Endodermal cell (in vitro differentiated cells): ENCODE results near the gene CLTCL1. TPM values are rescaled to one million over a fixed set of nuclear protein-coding genes. Genes with fewer than 3 reads are reported as not detected.

ENCODE experiments used
- DNase-seq: peaks from one replicate; pipeline ENCODE4 v3.0.0-alpha.2; 2017
- H3K27ac ChIP-seq: 2 replicates; pipeline ENCODE4 v1.5.1; 2013; ENCODE audit warnings: mild to moderate bottlenecking, low read depth, low read length, moderate library complexity
- H3K27me3 ChIP-seq: 2 replicates; pipeline ENCODE4 v1.6.1; 2013; ENCODE audit warnings: mild to moderate bottlenecking, low read length, moderate library complexity; ENCODE audit not compliant: insufficient read depth, control insufficient read depth, poor library complexity, severe bottlenecking
- H3K36me3 ChIP-seq: 2 replicates; pipeline ENCODE4 v1.7.0; 2013; ENCODE audit warnings: mild to moderate bottlenecking, low read length, moderate library complexity; ENCODE audit not compliant: control insufficient read depth, insufficient read depth
- H3K4me1 ChIP-seq: one replicate; pipeline ENCODE4 v1.7.0; 2013; ENCODE audit warnings: low read length; ENCODE audit not compliant: control insufficient read depth, insufficient read depth
- H3K4me3 ChIP-seq: 2 replicates; pipeline ENCODE4 v1.5.1; 2013; ENCODE audit warnings: mild to moderate bottlenecking, low read length, moderate library complexity
- H3K9ac ChIP-seq: 2 replicates; pipeline ENCODE4 v1.6.1; 2013; ENCODE audit warnings: mild to moderate bottlenecking, low read length, moderate library complexity; ENCODE audit not compliant: poor library complexity, severe bottlenecking; ENCODE audit errors: extremely low read depth
- H3K9me3 ChIP-seq: 2 replicates; pipeline ENCODE4 v1.6.1; 2013; ENCODE audit warnings: mild to moderate bottlenecking, low read length, moderate library complexity; ENCODE audit not compliant: control insufficient read depth
- H3K27ac Mint-ChIP-seq: 2 replicates; pipeline ENCODE4 v1.8.0; 2020; ENCODE audit warnings: mixed read lengths
- H3K27me3 Mint-ChIP-seq: 2 replicates; pipeline ENCODE4 v1.8.0; 2021; ENCODE audit warnings: mild to moderate bottlenecking, mixed read lengths; ENCODE audit not compliant: insufficient read depth
- H3K36me3 Mint-ChIP-seq: 2 replicates; pipeline ENCODE4 v1.8.0; 2020; ENCODE audit warnings: low read depth, mixed read lengths
- H3K4me1 Mint-ChIP-seq: 2 replicates; pipeline ENCODE4 v1.8.0; 2020; ENCODE audit warnings: mixed read lengths
- H3K4me3 Mint-ChIP-seq: 2 replicates; pipeline ENCODE4 v1.8.0; 2020; ENCODE audit warnings: mild to moderate bottlenecking, moderate library complexity, mixed read lengths
- H3K9me3 Mint-ChIP-seq: 2 replicates; pipeline ENCODE4 v1.8.0; 2020; ENCODE audit warnings: mild to moderate bottlenecking, mixed read lengths
- WGBS, 2 experiments: methylation state at CpG; one replicate each; pipeline versions ENCODE4 v1.1.5 to v1.1.7; 2013; ENCODE audit warnings: missing lambda C conversion rate in 2 of 2, mixed read lengths in 1 of 2; ENCODE audit not compliant: insufficient coverage in 1 of 2, insufficient read length in 1 of 2; 5-methylcytosine and 5-hydroxymethylcytosine counted together
- total RNA-seq, 2 donors: library from RNA; stranded (reverse); fragmentation: NEBNext Ultra II Directional in 1 of 2; extraction: Animal tissue kit (Norgen Biotek cat#: 25700) in 1 of 2; gene quantifications; 2 replicates in 1 of 2; 3 replicates in 1 of 2; pipeline ENCODE4 v1.2.1, GENCODE V29; 2021
- TF ChIP-seq, protein P1 (sequence below): fragments of 200-600 bp; sonication (generic); conservative IDR thresholded peaks from 2 replicates; pipeline ENCODE4 v1.5.0; 2021; ENCODE audit warnings: antibody characterized with exemption, mild to moderate bottlenecking

CLTCL1 gene
- total RNA-seq, 2 donors from 2014 or later: 11.8 to 14.4 TPM

DNA sequence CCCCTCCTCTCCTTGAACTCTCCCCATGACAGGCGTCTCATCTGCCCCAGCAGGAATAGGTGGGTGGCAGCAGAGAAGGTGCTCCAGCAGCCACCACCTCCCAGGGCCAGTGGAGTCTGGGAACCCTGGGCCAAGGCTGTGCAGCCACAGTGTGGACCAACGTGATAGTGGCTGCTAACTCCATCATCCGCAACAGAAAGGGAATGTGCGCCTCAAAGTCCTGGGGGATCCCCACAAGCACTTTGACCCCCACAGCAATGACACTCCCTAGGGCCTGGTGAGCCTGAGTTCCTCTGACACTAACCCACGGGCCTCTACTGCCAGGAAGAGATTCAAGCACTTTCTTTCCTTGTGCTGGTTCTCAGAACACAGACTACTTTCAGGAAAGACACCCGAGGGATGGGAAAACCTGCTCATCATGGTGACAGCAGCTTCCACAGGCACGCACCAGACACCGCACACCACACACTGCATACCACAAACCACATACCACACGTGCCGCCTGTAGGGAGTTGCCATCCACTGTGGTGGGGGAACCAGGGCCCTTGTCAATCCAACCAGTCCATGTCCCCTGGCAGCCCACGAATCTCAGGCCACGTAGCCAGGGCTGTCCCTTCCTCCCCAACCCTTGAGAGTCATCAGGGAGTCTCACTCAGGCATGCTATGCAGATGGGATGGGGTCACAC is 109.6 kb downstream of the CLTCL1 start:
- H3K4me1 ChIP-seq: no peaks in the 10 kb centered on the region
- no peak for DNase-seq
- Mint-ChIP-seq H3K9me3 (no peaks in the 10 kb centered on the region), H3K36me3 (no peaks in the 10 kb centered on the region), H3K4me3 (no peak overlapping the region), H3K4me1 (no peaks in the 10 kb centered on the region), H3K27ac (no peak overlapping the region), H3K27me3 (no peaks in the 10 kb centered on the region)
- H3K27me3 ChIP-seq: no peaks in the 10 kb centered on the region
- H3K9me3 ChIP-seq: no peaks in the 10 kb centered on the region
- 89 to 90% methylated on average over 7 to 12 of the region's 12 CpGs for WGBS, 2 experiments
- H3K9ac ChIP-seq: no peak overlapping the region
- H3K27ac ChIP-seq: no peak overlapping the region
- TF ChIP-seq, protein P1, sequence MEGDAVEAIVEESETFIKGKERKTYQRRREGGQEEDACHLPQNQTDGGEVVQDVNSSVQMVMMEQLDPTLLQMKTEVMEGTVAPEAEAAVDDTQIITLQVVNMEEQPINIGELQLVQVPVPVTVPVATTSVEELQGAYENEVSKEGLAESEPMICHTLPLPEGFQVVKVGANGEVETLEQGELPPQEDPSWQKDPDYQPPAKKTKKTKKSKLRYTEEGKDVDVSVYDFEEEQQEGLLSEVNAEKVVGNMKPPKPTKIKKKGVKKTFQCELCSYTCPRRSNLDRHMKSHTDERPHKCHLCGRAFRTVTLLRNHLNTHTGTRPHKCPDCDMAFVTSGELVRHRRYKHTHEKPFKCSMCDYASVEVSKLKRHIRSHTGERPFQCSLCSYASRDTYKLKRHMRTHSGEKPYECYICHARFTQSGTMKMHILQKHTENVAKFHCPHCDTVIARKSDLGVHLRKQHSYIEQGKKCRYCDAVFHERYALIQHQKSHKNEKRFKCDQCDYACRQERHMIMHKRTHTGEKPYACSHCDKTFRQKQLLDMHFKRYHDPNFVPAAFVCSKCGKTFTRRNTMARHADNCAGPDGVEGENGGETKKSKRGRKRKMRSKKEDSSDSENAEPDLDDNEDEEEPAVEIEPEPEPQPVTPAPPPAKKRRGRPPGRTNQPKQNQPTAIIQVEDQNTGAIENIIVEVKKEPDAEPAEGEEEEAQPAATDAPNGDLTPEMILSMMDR: no peak
- no peaks in the 10 kb centered on the region for H3K36me3 ChIP-seq
- no peak overlapping the region for H3K4me3 ChIP-seq

DNA sequence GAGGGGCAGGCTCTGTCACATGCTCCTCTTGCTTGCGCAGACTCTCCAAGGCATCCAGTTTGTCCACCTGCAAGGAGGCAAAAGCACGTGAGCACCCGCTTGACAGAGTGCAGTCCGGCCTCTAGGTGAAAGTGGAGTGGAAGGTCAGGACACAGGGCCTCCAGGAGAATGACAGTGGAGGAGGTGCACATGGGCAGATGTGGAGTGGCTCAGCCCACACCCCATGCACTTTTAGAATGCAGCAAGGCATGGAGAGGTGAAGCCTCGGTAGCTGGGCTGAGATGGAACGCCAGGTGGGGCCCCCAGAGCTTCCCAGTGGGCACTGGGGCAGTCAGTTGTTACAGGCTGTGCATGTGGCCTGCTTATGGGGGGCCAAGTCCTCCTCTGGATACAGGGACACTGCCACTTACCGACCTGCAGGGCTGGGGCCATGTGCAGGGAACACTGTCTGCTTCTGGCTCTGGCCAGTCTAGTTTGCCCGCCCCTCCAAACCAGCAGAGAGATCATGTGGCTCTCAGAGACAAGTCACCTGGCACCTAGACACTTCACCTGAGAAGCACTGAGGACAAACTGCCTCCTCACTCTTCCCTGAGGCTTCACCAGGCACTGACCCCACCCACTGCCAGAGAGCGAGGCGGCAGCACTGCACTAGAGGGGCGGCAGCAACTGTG is 110.6 kb downstream of the CLTCL1 start:
- WGBS, 2 experiments: 93 to 94% methylated on average over 10 to 11 of the region's 11 CpGs
- H3K9me3 ChIP-seq: no peaks in the 10 kb centered on the region
- H3K4me1 ChIP-seq: no peaks in the 10 kb centered on the region
- no peaks in the 10 kb centered on the region for H3K27me3 Mint-ChIP-seq
- no peaks in the 10 kb centered on the region for H3K36me3 ChIP-seq
- H3K4me1 Mint-ChIP-seq: peaks cover 3% of the 10 kb centered on the region
- H3K9me3 Mint-ChIP-seq: no peaks in the 10 kb centered on the region
- TF ChIP-seq, protein P1: no peak
- H3K27me3 ChIP-seq: no peaks in the 10 kb centered on the region
- H3K27ac ChIP-seq: no peak overlapping the region
- H3K36me3 Mint-ChIP-seq: peaks cover 7% of the 10 kb centered on the region
- no peak overlapping the region for H3K4me3 Mint-ChIP-seq
- DNase-seq: no peak
- H3K4me3 ChIP-seq: no peak overlapping the region
- no peak overlapping the region for H3K9ac ChIP-seq
- no peak overlapping the region for H3K27ac Mint-ChIP-seq

DNA sequence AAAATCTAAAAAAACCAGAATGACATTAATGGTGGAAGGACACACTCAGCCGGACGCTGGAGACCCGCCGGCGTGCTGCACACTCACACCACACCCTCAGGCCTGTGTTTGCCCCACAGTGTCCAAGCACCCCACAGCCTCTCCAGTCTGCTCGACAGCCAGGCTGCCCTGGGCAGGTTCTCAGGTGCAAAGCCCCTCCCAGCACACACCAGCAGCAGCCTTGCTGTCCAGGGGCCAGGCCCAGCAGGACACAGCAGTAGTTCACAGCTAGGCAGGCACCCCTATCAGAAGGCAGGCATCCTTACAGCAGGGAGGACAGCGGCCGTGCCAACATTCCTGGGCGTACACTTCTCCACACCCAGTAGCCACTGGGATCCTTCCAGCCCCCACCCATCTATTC is 111.3 kb downstream of the CLTCL1 start:
- peaks cover 8% of the 10 kb centered on the region for H3K36me3 Mint-ChIP-seq
- no peak for DNase-seq
- H3K9me3 Mint-ChIP-seq: no peaks in the 10 kb centered on the region
- Histone ChIP-seq H3K4me1 (no peaks in the 10 kb centered on the region), H3K27me3 (no peaks in the 10 kb centered on the region), H3K4me3 (no peak overlapping the region), H3K9me3 (no peaks in the 10 kb centered on the region), H3K27ac (no peak overlapping the region), H3K36me3 (no peaks in the 10 kb centered on the region), H3K9ac (no peak overlapping the region)
- H3K27me3 Mint-ChIP-seq: no peaks in the 10 kb centered on the region
- WGBS, 2 experiments: 92 to 100% methylated on average over 5 to 9 of the region's 9 CpGs
- no peak overlapping the region for H3K27ac Mint-ChIP-seq
- peaks cover 5% of the 10 kb centered on the region for H3K4me1 Mint-ChIP-seq
- TF ChIP-seq, protein P1: no peak
- no peak overlapping the region for H3K4me3 Mint-ChIP-seq
